Measurements from ENCODE around the gene FMNL2. TPM values are rescaled to one million over a fixed set of nuclear protein-coding genes. Genes with fewer than 3 reads are reported as not detected.

Gene FMNL2
- total and polyA plus RNA-seq, 4 donors = 1.5 to 9.3 (median 5.1) TPM

DNA sequence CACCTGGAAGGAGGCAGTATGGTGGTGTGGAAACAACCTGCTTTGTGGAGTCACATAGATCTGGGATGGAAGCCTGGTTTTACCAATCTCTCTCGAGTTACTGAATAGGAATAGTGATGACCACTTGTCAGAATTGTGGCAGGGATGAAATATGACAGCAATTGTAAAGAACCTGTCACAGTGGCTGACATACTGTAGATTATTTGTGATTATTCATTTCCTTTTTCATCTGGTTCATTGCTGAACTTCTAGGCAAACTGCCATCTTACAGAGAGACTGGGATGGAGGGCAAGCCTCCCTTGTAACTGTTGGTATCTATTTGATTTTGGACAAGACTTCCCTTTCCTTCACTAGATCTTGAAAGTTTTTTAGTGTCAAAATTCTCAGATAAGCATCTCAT is 42.0 kb downstream of the FMNL2 start:
- no peak for DNase-seq (ENCODE audit: low spot score)
- Histone ChIP-seq H3K27ac (ENCODE audit: low read depth in 1 of 2, low read length in 2 of 2) (no peak overlapping the region), H3K36me3 (ENCODE audit: control insufficient read depth in 4 of 4, insufficient read depth in 3 of 4, low read depth in 1 of 4, low read length in 3 of 4) (no peaks in the 10 kb centered on the region), H3K9me3 (ENCODE audit: control insufficient read depth in 4 of 4, low read length in 3 of 4) (no peaks in the 10 kb centered on the region), H3K9ac (ENCODE audit: low read depth in 1 of 2, low read length in 2 of 2) (no peak overlapping the region), H3K4me1 (ENCODE audit: control insufficient read depth in 4 of 4, insufficient read depth in 4 of 4, low read length in 3 of 4) (peaks cover 0 to 1% (median 0%) of the 10 kb centered on the region in 4 donors), H3K27me3 (ENCODE audit: control insufficient read depth in 4 of 4, insufficient read depth in 4 of 4, low read length in 3 of 4) (no peaks in the 10 kb centered on the region), H3K4me3 (ENCODE audit: low read depth in 1 of 3, low read length in 3 of 3) (no peak overlapping the region)
- TF ChIP-seq, protein P1, sequence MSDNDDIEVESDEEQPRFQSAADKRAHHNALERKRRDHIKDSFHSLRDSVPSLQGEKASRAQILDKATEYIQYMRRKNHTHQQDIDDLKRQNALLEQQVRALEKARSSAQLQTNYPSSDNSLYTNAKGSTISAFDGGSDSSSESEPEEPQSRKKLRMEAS (IDR thresholded peaks at IDR 0.05) = no peak
- TF ChIP-seq GABPA (IDR thresholded peaks at IDR 0.05 in 1 of 2, conservative IDR thresholded peaks at IDR 0.05 in 1 of 2) = no peak
- TF ChIP-seq HNF4G (IDR thresholded peaks at IDR 0.05) = no peak
- TF ChIP-seq RAD21 (IDR thresholded peaks at IDR 0.05) = no peak
- no peak for TF ChIP-seq HNF4A (conservative IDR thresholded peaks at IDR 0.05)
- no peak for TF ChIP-seq JUND (IDR thresholded peaks at IDR 0.05)
- TF ChIP-seq SP1 (IDR thresholded peaks at IDR 0.05) = no peak
- no peak for TF ChIP-seq FOXA1 (IDR thresholded peaks at IDR 0.05)
- WGBS = 81% methylated on average over 1 of the region's 1 CpG

DNA sequence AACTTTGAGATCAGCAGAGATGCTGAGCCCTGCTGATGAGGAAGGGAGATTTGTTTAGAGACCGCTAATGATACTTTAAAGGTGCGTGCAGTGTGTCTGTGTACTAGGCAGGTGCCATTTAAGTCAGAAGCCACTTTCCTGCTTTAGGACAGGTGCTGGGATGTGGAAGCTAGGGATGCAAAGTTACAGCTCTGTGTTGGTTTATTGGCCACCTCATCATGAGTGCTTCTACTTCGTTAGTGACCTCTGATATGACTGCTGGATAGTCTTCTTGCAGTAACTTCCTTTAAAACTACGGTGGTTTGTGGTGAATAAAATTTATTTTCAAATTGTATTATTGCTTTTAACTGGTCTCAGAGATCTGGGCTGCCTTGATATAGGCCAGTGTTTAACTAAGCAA is 44.1 kb downstream of the FMNL2 start:
- TF ChIP-seq EGR1 (IDR thresholded peaks at IDR 0.05; ENCODE audit: low read depth in 2 of 2) (no peak), YY1 (IDR thresholded peaks at IDR 0.05) (no peak), FOXA1 (IDR thresholded peaks at IDR 0.05) (no peak)
- TF ChIP-seq, protein P1 (IDR thresholded peaks at IDR 0.05) = no peak
- TF ChIP-seq, protein P2, sequence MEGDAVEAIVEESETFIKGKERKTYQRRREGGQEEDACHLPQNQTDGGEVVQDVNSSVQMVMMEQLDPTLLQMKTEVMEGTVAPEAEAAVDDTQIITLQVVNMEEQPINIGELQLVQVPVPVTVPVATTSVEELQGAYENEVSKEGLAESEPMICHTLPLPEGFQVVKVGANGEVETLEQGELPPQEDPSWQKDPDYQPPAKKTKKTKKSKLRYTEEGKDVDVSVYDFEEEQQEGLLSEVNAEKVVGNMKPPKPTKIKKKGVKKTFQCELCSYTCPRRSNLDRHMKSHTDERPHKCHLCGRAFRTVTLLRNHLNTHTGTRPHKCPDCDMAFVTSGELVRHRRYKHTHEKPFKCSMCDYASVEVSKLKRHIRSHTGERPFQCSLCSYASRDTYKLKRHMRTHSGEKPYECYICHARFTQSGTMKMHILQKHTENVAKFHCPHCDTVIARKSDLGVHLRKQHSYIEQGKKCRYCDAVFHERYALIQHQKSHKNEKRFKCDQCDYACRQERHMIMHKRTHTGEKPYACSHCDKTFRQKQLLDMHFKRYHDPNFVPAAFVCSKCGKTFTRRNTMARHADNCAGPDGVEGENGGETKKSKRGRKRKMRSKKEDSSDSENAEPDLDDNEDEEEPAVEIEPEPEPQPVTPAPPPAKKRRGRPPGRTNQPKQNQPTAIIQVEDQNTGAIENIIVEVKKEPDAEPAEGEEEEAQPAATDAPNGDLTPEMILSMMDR (IDR thresholded peaks at IDR 0.05; ENCODE audit: low read depth, low read length, missing input control) = no peak
- Histone ChIP-seq H3K9ac (ENCODE audit: low read depth in 1 of 2, low read length in 2 of 2) (no peak overlapping the region), H3K4me1 (ENCODE audit: control insufficient read depth in 4 of 4, insufficient read depth in 4 of 4, low read length in 3 of 4) (no peaks in the 10 kb centered on the region), H3K36me3 (ENCODE audit: control insufficient read depth in 4 of 4, insufficient read depth in 3 of 4, low read depth in 1 of 4, low read length in 3 of 4) (no peaks in the 10 kb centered on the region), H3K27ac (ENCODE audit: low read depth in 1 of 2, low read length in 2 of 2) (no peak overlapping the region), H3K4me3 (ENCODE audit: low read depth in 1 of 3, low read length in 3 of 3) (no peak overlapping the region), H3K9me3 (ENCODE audit: control insufficient read depth in 4 of 4, low read length in 3 of 4) (no peaks in the 10 kb centered on the region), H3K27me3 (ENCODE audit: control insufficient read depth in 4 of 4, insufficient read depth in 4 of 4, low read length in 3 of 4) (no peaks in the 10 kb centered on the region)
- WGBS = 87% methylated on average over 4 of the region's 4 CpGs
- DNase-seq (ENCODE audit: low spot score) = no peak

DNA sequence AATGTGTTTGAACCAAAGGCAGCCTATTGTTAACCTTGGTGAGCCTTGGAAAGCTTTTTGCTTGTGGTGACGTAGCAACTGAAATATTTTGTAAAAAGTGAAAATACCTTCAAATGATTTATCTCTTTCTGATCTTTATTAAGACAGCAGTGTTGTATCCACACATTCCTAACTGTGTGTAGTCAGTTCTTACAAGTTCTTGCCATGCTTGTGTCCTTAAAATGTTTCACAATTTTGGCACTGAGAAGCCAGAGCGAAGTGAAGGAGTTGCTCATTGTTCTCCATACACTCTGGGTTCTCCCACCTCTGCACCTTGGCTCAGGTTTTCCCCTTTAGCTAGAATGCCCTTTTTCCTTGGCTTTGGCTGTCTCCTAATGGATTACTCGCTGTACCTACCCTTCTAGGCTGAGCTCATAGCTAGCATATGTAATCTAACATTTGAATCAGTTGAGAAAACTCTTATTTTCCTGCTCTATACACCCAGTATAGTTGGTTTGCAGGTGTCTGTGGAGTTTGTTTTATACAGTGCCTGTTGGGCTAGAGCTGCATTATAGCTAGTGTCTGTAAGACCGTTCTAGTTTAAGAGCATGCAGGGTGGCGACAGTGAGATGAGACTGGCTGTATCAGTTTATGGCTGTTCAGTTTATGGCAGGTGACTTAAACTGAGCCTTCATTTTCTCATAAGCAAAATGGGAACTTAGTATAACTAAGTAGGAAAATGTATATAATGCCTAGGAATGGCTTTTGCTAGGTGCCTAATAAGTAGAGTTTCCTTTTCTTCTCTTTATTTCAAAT is 45.5 kb downstream of the FMNL2 start:
- no peaks in the 10 kb centered on the region for H3K36me3 ChIP-seq (ENCODE audit: control insufficient read depth in 4 of 4, insufficient read depth in 3 of 4, low read depth in 1 of 4, low read length in 3 of 4)
- no peaks in the 10 kb centered on the region for H3K27me3 ChIP-seq (ENCODE audit: control insufficient read depth in 4 of 4, insufficient read depth in 4 of 4, low read length in 3 of 4)
- no peak for TF ChIP-seq SP1 (IDR thresholded peaks at IDR 0.05)
- TF ChIP-seq, protein P1 (IDR thresholded peaks at IDR 0.05) = no peak
- no peaks in the 10 kb centered on the region for H3K4me1 ChIP-seq (ENCODE audit: control insufficient read depth in 4 of 4, insufficient read depth in 4 of 4, low read length in 3 of 4)
- H3K4me3 ChIP-seq (ENCODE audit: low read depth in 1 of 3, low read length in 3 of 3) = no peak overlapping the region
- H3K27ac ChIP-seq (ENCODE audit: low read depth in 1 of 2, low read length in 2 of 2) = no peak overlapping the region
- no peaks in the 10 kb centered on the region for H3K9me3 ChIP-seq (ENCODE audit: control insufficient read depth in 4 of 4, low read length in 3 of 4)
- no peak for DNase-seq (ENCODE audit: low spot score)
- 89% methylated on average over 5 of the region's 5 CpGs for WGBS
- no peak overlapping the region for H3K9ac ChIP-seq (ENCODE audit: low read depth in 1 of 2, low read length in 2 of 2)
